Cardiac muscle cell (in vitro differentiated cells and primary cell): Measurements from ENCODE around the gene LCN1. TPM values are rescaled to one million over a fixed set of nuclear protein-coding genes. Genes with fewer than 3 reads are reported as not detected.

ENCODE experiments used
- DNase-seq, 2 donors: peaks; one replicate each; pipeline versions ENCODE4 v3.0.0 to v3.0.0-alpha.2; 2010 to 2017; ENCODE audit warnings: low read depth in 1 of 2, low spot score in 1 of 2
- H3K27ac ChIP-seq: fragments of 200-600 bp; sonication (generic); 2 replicates; pipeline ENCODE4 v1.5.1; 2016
- H3K27me3 ChIP-seq: fragments of 200-600 bp; sonication (generic); 2 replicates; pipeline ENCODE4 v1.6.0; 2016; ENCODE audit warnings: control low read depth
- H3K36me3 ChIP-seq: fragments of 200-600 bp; sonication (generic); 2 replicates; pipeline ENCODE4 v1.5.1; 2016; ENCODE audit warnings: control low read depth
- H3K4me1 ChIP-seq: fragments of 200-600 bp; sonication (generic); 2 replicates; pipeline ENCODE4 v1.8.1; 2017; ENCODE audit warnings: low read depth, mild to moderate bottlenecking, mixed run types
- H3K4me3 ChIP-seq: fragments of 200-600 bp; sonication (generic); 2 replicates; pipeline ENCODE4 v1.5.1; 2016; ENCODE audit warnings: mild to moderate bottlenecking
- H3K9me3 ChIP-seq: fragments of 200-600 bp; sonication (generic); 2 replicates; pipeline ENCODE4 v1.5.1; 2017; ENCODE audit warnings: low read depth, mild to moderate bottlenecking, control low read depth
- CTCF ChIP-seq: IDR thresholded peaks from 2 replicates; pipeline ENCODE4 v1.5.1; 2012; ENCODE audit warnings: low read depth, mild to moderate bottlenecking, low read length
- polyA plus RNA-seq: library from polyadenylated mRNA; unstranded; fragments of >200 nt; fragmentation: Nextera tagmentation; extraction: Ambion mirVana; gene quantifications from 2 replicates; pipeline ENCODE4 v1.2.1, GENCODE V29; 2016
- total RNA-seq: library from RNA; depleted of rRNA; stranded (reverse); fragments of >200 nt; gene quantifications from 2 replicates; pipeline ENCODE4 v1.2.3, GENCODE V29; 2016

The LCN1 gene
- total and polyA plus RNA-seq, 2 experiments from 2014 or later, result 0.37 TPM; not detected in 1

DNA sequence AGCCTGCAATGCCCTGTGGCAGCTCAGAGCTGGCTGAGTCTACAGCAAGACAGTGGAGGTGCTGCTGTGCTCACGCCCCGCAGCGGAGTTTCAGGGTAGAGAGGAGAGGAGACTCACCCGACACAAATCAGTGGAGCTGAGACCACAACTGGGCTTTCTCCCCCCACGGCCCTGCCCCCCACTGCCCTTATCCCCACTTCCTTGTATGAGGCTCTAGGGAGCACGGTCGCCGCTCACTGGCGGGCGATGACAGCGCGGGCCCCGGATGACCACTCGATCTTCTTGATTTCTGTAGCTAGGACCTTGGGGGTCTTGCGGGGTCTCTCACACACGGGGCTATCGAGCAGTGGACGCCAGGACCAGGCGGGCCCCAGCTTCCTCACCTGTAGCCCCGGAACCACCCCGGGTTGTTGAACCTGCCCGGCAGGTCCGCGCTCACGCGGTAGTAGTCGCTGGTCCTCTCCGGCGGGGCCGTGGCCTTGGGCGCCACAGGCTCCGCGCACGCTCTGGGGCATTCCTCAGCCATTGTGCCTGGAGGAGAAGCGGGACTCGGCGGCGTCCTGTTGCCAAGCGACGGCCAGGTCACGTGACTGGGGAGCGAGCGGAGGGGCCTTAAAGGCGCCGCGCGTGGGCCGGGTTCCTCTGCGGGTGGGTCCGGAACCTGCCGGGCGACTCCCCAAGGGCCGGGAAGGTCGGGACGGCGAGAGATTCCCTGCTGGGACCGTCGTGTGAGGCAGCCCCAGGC is 21.7 kb upstream of the LCN1 start:
- peaks cover 6% of the 10 kb centered on the region for H3K36me3 ChIP-seq
- H3K27me3 ChIP-seq, result no peaks in the 10 kb centered on the region
- H3K27ac ChIP-seq, result peak overlapping the region; percentile 58
- peak overlapping the region; percentile 69 for H3K4me3 ChIP-seq
- no peaks in the 10 kb centered on the region for H3K9me3 ChIP-seq
- TF ChIP-seq CTCF, result no peak
- peaks cover 11% of the 10 kb centered on the region for H3K4me1 ChIP-seq
- peak; percentile 95 to 97 for DNase-seq

GRCh38 chr9:135500071-135500524 is 21.1 kb upstream of the LCN1 start:
- H3K36me3 ChIP-seq, result peaks cover 10% of the 10 kb centered on the region
- no peaks in the 10 kb centered on the region for H3K27me3 ChIP-seq
- peaks cover 11% of the 10 kb centered on the region for H3K4me1 ChIP-seq
- H3K4me3 ChIP-seq, result peak overlapping the region; percentile 69
- peak overlapping the region; percentile 58 for H3K27ac ChIP-seq
- DNase-seq, result no peak
- H3K9me3 ChIP-seq, result no peaks in the 10 kb centered on the region
- TF ChIP-seq CTCF, result no peak

DNA sequence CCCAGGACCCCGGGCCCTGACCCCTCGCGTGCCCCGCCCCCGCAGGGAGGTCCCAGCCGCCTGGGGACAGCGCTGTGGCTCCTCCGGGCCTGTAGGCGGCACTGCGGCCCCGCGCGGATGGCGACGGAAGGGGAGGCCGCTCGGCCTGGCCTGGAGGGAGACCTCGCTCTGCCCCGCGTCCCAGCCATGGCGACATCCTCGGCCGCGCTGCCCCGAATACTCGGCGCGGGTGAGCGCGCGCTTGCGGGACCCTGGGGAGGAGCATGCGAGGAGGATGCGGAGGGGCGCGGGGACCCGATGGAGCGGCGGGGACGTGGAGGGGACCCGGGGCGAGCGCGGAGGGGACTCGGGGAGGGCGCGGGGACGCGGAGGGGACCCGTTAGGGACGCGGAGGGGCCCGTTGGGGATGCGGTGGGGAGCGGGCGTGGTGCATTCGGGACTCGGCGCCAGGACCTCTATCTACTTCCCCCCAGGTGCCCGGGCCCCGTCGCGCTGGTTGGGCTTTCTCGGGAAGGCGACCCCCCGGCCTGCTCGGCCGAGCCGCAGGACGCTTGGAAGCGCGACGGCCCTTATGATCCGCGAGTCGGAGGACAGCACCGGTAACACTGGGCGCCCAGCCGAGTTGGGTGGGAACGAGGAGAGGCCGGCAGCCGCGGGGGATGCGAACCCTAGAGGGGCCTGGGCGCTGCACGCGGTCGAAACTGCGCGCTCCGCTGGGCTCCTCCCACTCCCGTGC is 20.5 kb upstream of the LCN1 start, which contains the start of gene MRPS2:
TSS of gene MRPS2 (plus strand) at position 158 of the 736 bp plus-strand sequence. CDS start at position 187, 29 bp downstream.
- peak; percentile 85 for TF ChIP-seq CTCF
- peak within 1 kb of the TSS; percentile 78 for H3K27ac ChIP-seq
- DNase-seq, result peak; percentile 92 to 96

GRCh38 chr9:135501261-135502167 is 19.7 kb upstream of the LCN1 start:
- no peaks in the 10 kb centered on the region for H3K27me3 ChIP-seq
- DNase-seq, result no peak
- H3K9me3 ChIP-seq, result no peaks in the 10 kb centered on the region
- peaks cover 11% of the 10 kb centered on the region for H3K4me1 ChIP-seq
- no peak for TF ChIP-seq CTCF
- peaks cover 11% of the 10 kb centered on the region for H3K36me3 ChIP-seq
- H3K4me3 ChIP-seq, result peak overlapping the region; percentile 69
- peak overlapping the region; percentile 78 for H3K27ac ChIP-seq

More for the DNA sequence above, 20.5 kb upstream of the LCN1 start, which contains the start of gene MRPS2:
- peaks cover 11% of the 10 kb centered on the region for H3K4me1 ChIP-seq
- no peaks in the 10 kb centered on the region for H3K27me3 ChIP-seq
- no peaks in the 10 kb centered on the region for H3K9me3 ChIP-seq
- H3K36me3 ChIP-seq, result peaks cover 11% of the 10 kb centered on the region
- H3K4me3 ChIP-seq, result peak within 1 kb of the TSS; percentile 69
